Astrocyte (in vitro differentiated cells and primary cell): ENCODE results near the gene CUEDC2. TPM values are rescaled to one million over a fixed set of nuclear protein-coding genes. Genes with fewer than 3 reads are reported as not detected.

Source experiments
- DNase-seq: peaks from one replicate; pipeline ENCODE4 v3.0.0-alpha.2; 2010; ENCODE audit warnings: low read depth
- FAIRE-seq: peaks from 2 replicates; lab custom pipeline; 2011; peaks lifted over from hg19 to GRCh38; lab: Jason Lieb, UNC
- H2AFZ ChIP-seq: 2 replicates; pipeline ENCODE4 v1.6.0; 2012; ENCODE audit warnings: low read depth, low read length, inconsistent platforms
- H3K27ac ChIP-seq: 2 replicates; pipeline ENCODE4 v1.5.1; 2011; ENCODE audit warnings: low read depth, low read length, inconsistent platforms
- H3K27me3 ChIP-seq: 2 replicates; pipeline ENCODE4 v1.6.0; 2011; ENCODE audit warnings: low read length, inconsistent platforms; ENCODE audit not compliant: insufficient read depth
- H3K36me3 ChIP-seq: 2 replicates; pipeline ENCODE4 v1.5.1; 2011; ENCODE audit warnings: low read length, inconsistent platforms; ENCODE audit not compliant: insufficient read depth
- H3K4me1 ChIP-seq: 2 replicates; pipeline ENCODE4 v1.5.1; 2011; ENCODE audit warnings: low read length, inconsistent platforms; ENCODE audit not compliant: insufficient read depth
- H3K4me2 ChIP-seq: 2 replicates; pipeline ENCODE4 v1.6.0; 2012; ENCODE audit warnings: low read length, inconsistent platforms
- H3K4me3 ChIP-seq: 2 replicates; pipeline ENCODE4 v1.5.1; 2011; ENCODE audit warnings: low read depth, mild to moderate bottlenecking, low read length, inconsistent platforms; ENCODE audit not compliant: insufficient read depth
- H3K79me2 ChIP-seq: 2 replicates; pipeline ENCODE4 v1.6.0; 2012; ENCODE audit warnings: mild to moderate bottlenecking, low read length, inconsistent platforms; ENCODE audit not compliant: insufficient read depth
- H3K9ac ChIP-seq: 2 replicates; pipeline ENCODE4 v1.6.0; 2012; ENCODE audit warnings: mild to moderate bottlenecking, low read length, inconsistent platforms
- H3K9me3 ChIP-seq: 2 replicates; pipeline ENCODE4 v1.5.1; 2012; ENCODE audit warnings: low read depth, mild to moderate bottlenecking, low read length, inconsistent platforms; ENCODE audit not compliant: insufficient read depth
- H4K20me1 ChIP-seq: 2 replicates; pipeline ENCODE4 v1.6.0; 2012; ENCODE audit warnings: low read length, inconsistent platforms; ENCODE audit not compliant: insufficient read depth
- H3K27ac Mint-ChIP-seq: one replicate; pipeline ENCODE4 v1.8.0; 2021; ENCODE audit warnings: mild to moderate bottlenecking, mixed read lengths; ENCODE audit not compliant: unreplicated experiment
- H3K27me3 Mint-ChIP-seq: one replicate; pipeline ENCODE4 v1.8.0; 2021; ENCODE audit warnings: low read depth, mixed read lengths; ENCODE audit not compliant: unreplicated experiment
- H3K36me3 Mint-ChIP-seq: one replicate; pipeline ENCODE4 v1.8.0; 2021; ENCODE audit warnings: low read depth, mixed read lengths; ENCODE audit not compliant: unreplicated experiment
- H3K4me1 Mint-ChIP-seq: one replicate; pipeline ENCODE4 v1.8.0; 2021; ENCODE audit warnings: low read depth, mixed read lengths; ENCODE audit not compliant: unreplicated experiment
- H3K4me3 Mint-ChIP-seq: one replicate; pipeline ENCODE4 v1.8.0; 2021; ENCODE audit warnings: mild to moderate bottlenecking, moderate library complexity, mixed read lengths; ENCODE audit not compliant: unreplicated experiment
- H3K9me3 Mint-ChIP-seq: one replicate; pipeline ENCODE4 v1.8.0; 2021; ENCODE audit warnings: mild to moderate bottlenecking, mixed read lengths; ENCODE audit not compliant: unreplicated experiment
- EZH2 ChIP-seq: IDR thresholded peaks from 2 replicates; pipeline ENCODE4 v1.6.1; 2012; ENCODE audit warnings: mild to moderate bottlenecking, low read length, inconsistent platforms; ENCODE audit not compliant: insufficient read depth
- total RNA-seq: library from RNA; stranded (reverse); gene quantifications from 2 replicates; pipeline ENCODE4 v1.2.1, GENCODE V29; 2021
- TF ChIP-seq, protein P1 (sequence below): IDR thresholded peaks from 2 replicates; pipeline ENCODE4 v1.5.1; 2011; ENCODE audit warnings: low read depth, mild to moderate bottlenecking, inconsistent platforms, low read length, moderate library complexity; ENCODE audit not compliant: insufficient read depth

CUEDC2 gene
- total RNA-seq, 1 donor from 2014 or later = 49.1 TPM

DNA sequence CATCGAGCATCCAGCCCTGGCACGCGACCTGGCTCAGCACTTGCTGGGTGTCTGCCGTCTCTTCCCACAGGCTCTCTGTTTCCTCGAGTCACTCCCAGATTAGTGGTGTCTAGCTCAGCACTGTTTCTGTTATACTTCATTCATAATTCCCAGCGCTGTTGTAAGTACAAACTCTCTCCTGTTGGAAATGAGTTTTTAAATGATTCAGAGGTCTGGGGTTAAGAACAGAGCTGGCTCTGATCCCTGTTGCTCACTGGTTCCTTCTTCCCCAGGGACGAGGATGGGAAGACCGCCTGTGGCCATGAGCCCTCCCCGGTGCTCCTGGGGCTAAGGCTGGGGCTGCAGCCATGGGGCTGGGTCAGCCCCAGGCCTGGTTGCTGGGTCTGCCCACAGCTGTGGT lies 36.3 kb upstream of the CUEDC2 start:
- H3K9me3 ChIP-seq = no peaks in the 10 kb centered on the region
- FAIRE-seq (no peak), DNase-seq (no peak)
- Mint-ChIP-seq H3K4me1 (no peaks in the 10 kb centered on the region), H3K27ac (no peak overlapping the region), H3K27me3 (peaks cover 3% of the 10 kb centered on the region), H3K36me3 (no peaks in the 10 kb centered on the region), H3K4me3 (no peak overlapping the region), H3K9me3 (no peaks in the 10 kb centered on the region)
- H3K4me3 ChIP-seq = no peak overlapping the region
- no peaks in the 10 kb centered on the region for H3K4me1 ChIP-seq
- H2AFZ ChIP-seq = no peak overlapping the region
- H3K36me3 ChIP-seq = no peaks in the 10 kb centered on the region
- H4K20me1 ChIP-seq = no peaks in the 10 kb centered on the region
- no peaks in the 10 kb centered on the region for H3K79me2 ChIP-seq
- H3K4me2 ChIP-seq = no peak overlapping the region
- no peaks in the 10 kb centered on the region for H3K27me3 ChIP-seq
- TF ChIP-seq, protein P1, sequence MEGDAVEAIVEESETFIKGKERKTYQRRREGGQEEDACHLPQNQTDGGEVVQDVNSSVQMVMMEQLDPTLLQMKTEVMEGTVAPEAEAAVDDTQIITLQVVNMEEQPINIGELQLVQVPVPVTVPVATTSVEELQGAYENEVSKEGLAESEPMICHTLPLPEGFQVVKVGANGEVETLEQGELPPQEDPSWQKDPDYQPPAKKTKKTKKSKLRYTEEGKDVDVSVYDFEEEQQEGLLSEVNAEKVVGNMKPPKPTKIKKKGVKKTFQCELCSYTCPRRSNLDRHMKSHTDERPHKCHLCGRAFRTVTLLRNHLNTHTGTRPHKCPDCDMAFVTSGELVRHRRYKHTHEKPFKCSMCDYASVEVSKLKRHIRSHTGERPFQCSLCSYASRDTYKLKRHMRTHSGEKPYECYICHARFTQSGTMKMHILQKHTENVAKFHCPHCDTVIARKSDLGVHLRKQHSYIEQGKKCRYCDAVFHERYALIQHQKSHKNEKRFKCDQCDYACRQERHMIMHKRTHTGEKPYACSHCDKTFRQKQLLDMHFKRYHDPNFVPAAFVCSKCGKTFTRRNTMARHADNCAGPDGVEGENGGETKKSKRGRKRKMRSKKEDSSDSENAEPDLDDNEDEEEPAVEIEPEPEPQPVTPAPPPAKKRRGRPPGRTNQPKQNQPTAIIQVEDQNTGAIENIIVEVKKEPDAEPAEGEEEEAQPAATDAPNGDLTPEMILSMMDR = no peak
- TF ChIP-seq EZH2 = no peak
- H3K27ac ChIP-seq = no peak overlapping the region
- no peak overlapping the region for H3K9ac ChIP-seq

DNA sequence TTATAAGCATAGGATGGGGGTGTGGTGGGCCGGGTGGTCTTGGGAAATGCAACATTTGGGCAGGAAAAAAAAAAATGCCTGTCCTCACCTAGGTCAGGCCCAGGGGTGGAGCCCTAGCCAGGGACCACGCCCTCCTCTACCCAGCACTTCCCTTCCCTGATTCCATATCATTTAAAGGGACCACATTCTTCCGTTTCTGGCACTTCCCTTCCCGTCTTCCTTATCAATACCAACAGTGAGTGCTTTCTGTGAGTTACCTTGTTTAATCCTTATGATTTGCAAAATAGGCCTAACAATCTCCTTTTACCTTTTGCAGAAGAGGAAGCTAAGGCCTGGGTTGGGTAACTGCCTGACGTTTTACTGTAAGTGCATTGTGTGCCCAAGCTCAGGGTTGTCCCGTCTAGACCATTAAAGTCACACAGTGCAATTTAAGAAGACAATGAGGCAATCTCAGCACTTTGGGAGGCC lies 35.6 kb upstream of the CUEDC2 start:
- Mint-ChIP-seq H3K27ac (no peak overlapping the region), H3K36me3 (no peaks in the 10 kb centered on the region), H3K27me3 (peaks cover 8% of the 10 kb centered on the region), H3K9me3 (no peaks in the 10 kb centered on the region), H3K4me1 (no peaks in the 10 kb centered on the region), H3K4me3 (no peak overlapping the region)
- Histone ChIP-seq H2AFZ (no peak overlapping the region), H3K27me3 (peaks cover 2% of the 10 kb centered on the region), H3K4me3 (no peak overlapping the region), H3K36me3 (no peaks in the 10 kb centered on the region), H3K9me3 (no peaks in the 10 kb centered on the region), H4K20me1 (no peaks in the 10 kb centered on the region), H3K79me2 (no peaks in the 10 kb centered on the region), H3K9ac (no peak overlapping the region), H3K4me2 (no peak overlapping the region), H3K27ac (no peak overlapping the region), H3K4me1 (no peaks in the 10 kb centered on the region)
- FAIRE-seq = no peak
- TF ChIP-seq, protein P1 = no peak
- no peak for TF ChIP-seq EZH2
- no peak for DNase-seq

DNA sequence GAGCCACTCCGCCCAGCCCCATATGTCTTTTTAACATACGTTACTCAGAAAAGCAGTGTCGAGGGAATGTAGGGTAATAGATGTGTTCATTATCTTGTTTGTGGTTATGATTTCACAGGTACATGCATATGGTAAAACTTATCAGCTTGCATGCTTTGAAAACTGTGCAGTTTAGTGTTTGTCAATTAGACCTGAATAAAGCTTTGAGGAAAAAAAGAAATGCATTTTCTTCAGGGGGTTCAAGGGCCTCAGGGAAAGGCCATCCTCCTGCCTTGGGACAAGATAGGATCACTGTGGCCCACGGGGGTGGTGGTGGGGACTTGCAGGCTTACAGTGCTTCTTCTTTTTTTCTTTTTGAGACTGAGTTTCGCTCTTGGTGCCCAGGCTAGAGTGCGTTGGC lies 34.9 kb upstream of the CUEDC2 start:
- Histone ChIP-seq H3K9me3 (no peaks in the 10 kb centered on the region), H4K20me1 (no peaks in the 10 kb centered on the region), H3K4me1 (no peaks in the 10 kb centered on the region), H2AFZ (no peak overlapping the region), H3K4me2 (no peak overlapping the region), H3K4me3 (no peak overlapping the region), H3K36me3 (no peaks in the 10 kb centered on the region), H3K27ac (no peak overlapping the region), H3K79me2 (no peaks in the 10 kb centered on the region), H3K9ac (no peak overlapping the region), H3K27me3 (peaks cover 7% of the 10 kb centered on the region)
- no peaks in the 10 kb centered on the region for H3K36me3 Mint-ChIP-seq
- DNase-seq (no peak), FAIRE-seq (no peak)
- H3K4me3 Mint-ChIP-seq = no peak overlapping the region
- H3K4me1 Mint-ChIP-seq = no peaks in the 10 kb centered on the region
- no peaks in the 10 kb centered on the region for H3K9me3 Mint-ChIP-seq
- TF ChIP-seq EZH2 = no peak
- TF ChIP-seq, protein P1 = no peak
- peaks cover 12% of the 10 kb centered on the region for H3K27me3 Mint-ChIP-seq
- no peak overlapping the region for H3K27ac Mint-ChIP-seq
